ENCODE data around the gene ALDH1B1.

GRCh38 chr9:38346811-38347210, 45.7 kb upstream of the ALDH1B1 start:
- TF ChIP-seq MAX (IDR thresholded peaks at IDR 0.05; ENCODE audit: low read depth, low read length) (no peak), CTCF (IDR thresholded peaks at IDR 0.05; ENCODE audit: low read depth, low read length) (no peak), POLR2A (IDR thresholded peaks at IDR 0.05; ENCODE audit: extremely low read depth, insufficient read length) (no peak), MYC (IDR thresholded peaks at IDR 0.05; ENCODE audit: low read depth, low read length) (no peak)
